HepG2 (cell line): ENCODE data around the gene SHANK3. TPM values are rescaled to one million over a fixed set of nuclear protein-coding genes. Genes with fewer than 3 reads are reported as not detected.

Experiments
- CREM ChIP-seq, 2 experiments: sonication (generic) in 1 of 2; formaldehyde crosslinking in 1 of 2; IDR thresholded peaks; 2 replicates each; pipeline versions ENCODE4 v1.4.0 to v1.6.1; 2016 to 2020; ENCODE audit warnings: antibody characterized with exemption in 1 of 2, mild to moderate bottlenecking in 1 of 2, missing genetic modification reagents in 1 of 2
- GLI4 ChIP-seq: sonication (generic); formaldehyde crosslinking; IDR thresholded peaks from 2 replicates; pipeline ENCODE4 v1.5.1; 2020; ENCODE audit warnings: missing genetic modification reagents, mild to moderate bottlenecking, moderate library complexity, borderline replicate concordance
- ISL2 ChIP-seq: sonication (generic); formaldehyde crosslinking; IDR thresholded peaks from 2 replicates; pipeline ENCODE4 v1.5.0; 2020; ENCODE audit warnings: missing genetic modification reagents
- KDM5B ChIP-seq: sonication (generic); formaldehyde crosslinking; IDR thresholded peaks from 2 replicates; pipeline ENCODE4 v1.4.0; 2020; ENCODE audit warnings: missing genetic modification reagents, mild to moderate bottlenecking, borderline replicate concordance
- KLF12 ChIP-seq: sonication (generic); formaldehyde crosslinking; IDR thresholded peaks from 2 replicates; pipeline ENCODE4 v1.4.0; 2020; ENCODE audit warnings: missing genetic modification reagents, borderline replicate concordance
- MTF1 ChIP-seq: sonication (generic); formaldehyde crosslinking; IDR thresholded peaks from 2 replicates; pipeline ENCODE4 v1.5.0; 2020; ENCODE audit warnings: missing genetic modification reagents
- NAIF1 ChIP-seq: sonication (generic); formaldehyde crosslinking; IDR thresholded peaks from 2 replicates; pipeline ENCODE4 v1.5.0; 2020; ENCODE audit warnings: mild to moderate bottlenecking, missing genetic modification reagents, borderline replicate concordance
- NRL ChIP-seq: sonication (generic); formaldehyde crosslinking; IDR thresholded peaks from 2 replicates; pipeline ENCODE4 v1.5.0; 2020; ENCODE audit warnings: missing genetic modification reagents, mild to moderate bottlenecking, moderate library complexity, borderline replicate concordance
- PCBP2 ChIP-seq: fragments of 200-400 bp; formaldehyde crosslinking; optimal IDR thresholded peaks from 2 replicates; pipeline ENCODE3; 2018; ENCODE audit warnings: low read length, low read depth; ENCODE audit not compliant: poor library complexity, severe bottlenecking
- PHF8 ChIP-seq: sonication (generic); formaldehyde crosslinking; IDR thresholded peaks from 2 replicates; pipeline ENCODE4 v1.5.0; 2020; ENCODE audit warnings: missing genetic modification reagents
- RBM39 ChIP-seq: fragments of 200-400 bp; formaldehyde crosslinking; IDR thresholded peaks from one replicate; pipeline ENCODE4 v1.6.1; 2018; ENCODE audit warnings: antibody characterized with exemption, mild to moderate bottlenecking, low read depth, low read length; ENCODE audit not compliant: poor library complexity, severe bottlenecking
- ZC3H13 ChIP-seq: sonication (generic); formaldehyde crosslinking; IDR thresholded peaks from 2 replicates; pipeline ENCODE4 v1.8.1; 2023; ENCODE audit warnings: mild to moderate bottlenecking, missing genetic modification reagents, moderate library complexity
- ZNF205 ChIP-seq: IDR thresholded peaks from 2 replicates; pipeline ENCODE4 v1.6.1; 2018; ENCODE audit warnings: missing biosample characterization, missing genetic modification reagents
- ZNF460 ChIP-seq: sonication (generic); formaldehyde crosslinking; IDR thresholded peaks from 2 replicates; pipeline ENCODE4 v1.5.1; 2020; ENCODE audit warnings: missing genetic modification reagents, mild to moderate bottlenecking, borderline replicate concordance
- ZNF672 ChIP-seq: sonication (generic); formaldehyde crosslinking; IDR thresholded peaks from 2 replicates; pipeline ENCODE4 v1.8.1; 2022; ENCODE audit warnings: missing genetic modification reagents
- ZNF772 ChIP-seq: sonication (generic); formaldehyde crosslinking; IDR thresholded peaks from 2 replicates; pipeline ENCODE4 v1.5.0; 2020; ENCODE audit warnings: mild to moderate bottlenecking, missing genetic modification reagents
- ZNF776 ChIP-seq: sonication (generic); formaldehyde crosslinking; IDR thresholded peaks from 2 replicates; pipeline ENCODE4 v1.4.0; 2020; ENCODE audit warnings: mild to moderate bottlenecking, missing genetic modification reagents
- ZNF777 ChIP-seq: sonication (generic); formaldehyde crosslinking; IDR thresholded peaks from 2 replicates; pipeline ENCODE4 v1.4.0; 2020; ENCODE audit warnings: missing genetic modification reagents
- ZSCAN29 ChIP-seq: sonication (generic); formaldehyde crosslinking; conservative IDR thresholded peaks from 2 replicates; pipeline ENCODE4 v1.4.0; 2020; ENCODE audit warnings: mild to moderate bottlenecking, missing genetic modification reagents
- polyA plus RNA-seq, 8 experiments: library from polyadenylated mRNA; depleted of rRNA in 3 of 8; stranded (reverse) in 7 of 8; unstranded in 1 of 8; fragments of >200 nt; fragmentation: Illumina TruSeq in 4 of 8; extraction: Trizol in 4 of 8; gene quantifications; 2 replicates each; pipeline versions ENCODE4 v1.2.1 to v1.2.3, GENCODE V29; 2011 to 2016; ENCODE audit warnings: low read depth in 4 of 8, missing spikeins in 1 of 8, mixed read lengths in 1 of 8; ENCODE audit not compliant: insufficient read depth in 1 of 8
- total RNA-seq, 5 experiments: library from RNA; depleted of rRNA; stranded (reverse); fragments of >200 nt; fragmentation: Illumina TruSeq; extraction: Trizol; gene quantifications; 2 replicates each; pipeline ENCODE4 v1.2.3, GENCODE V29; 2016; ENCODE audit warnings: low read depth in 1 of 5
- TF ChIP-seq, protein P1 (sequence below): sonication (generic); formaldehyde crosslinking; IDR thresholded peaks from 2 replicates; pipeline ENCODE4 v1.5.1; 2020; ENCODE audit warnings: mild to moderate bottlenecking, missing genetic modification reagents, moderate library complexity
- TF ChIP-seq, protein P2 (sequence below): sonication (generic); formaldehyde crosslinking; IDR thresholded peaks from 2 replicates; pipeline ENCODE4 v1.8.0; 2022; ENCODE audit warnings: missing genetic modification reagents, mild to moderate bottlenecking, borderline replicate concordance
- TF ChIP-seq, protein P3 (sequence below): sonication (generic); formaldehyde crosslinking; IDR thresholded peaks from 2 replicates; pipeline ENCODE4 v1.5.1; 2020; ENCODE audit warnings: mild to moderate bottlenecking, moderate library complexity, missing genetic modification reagents

The SHANK3 gene
- total and polyA plus RNA-seq, 2 of the 13 experiments (the other 11 are each of a cell fraction or from before 2014, with no cell fraction given): 2.9 to 4.6 TPM

DNA sequence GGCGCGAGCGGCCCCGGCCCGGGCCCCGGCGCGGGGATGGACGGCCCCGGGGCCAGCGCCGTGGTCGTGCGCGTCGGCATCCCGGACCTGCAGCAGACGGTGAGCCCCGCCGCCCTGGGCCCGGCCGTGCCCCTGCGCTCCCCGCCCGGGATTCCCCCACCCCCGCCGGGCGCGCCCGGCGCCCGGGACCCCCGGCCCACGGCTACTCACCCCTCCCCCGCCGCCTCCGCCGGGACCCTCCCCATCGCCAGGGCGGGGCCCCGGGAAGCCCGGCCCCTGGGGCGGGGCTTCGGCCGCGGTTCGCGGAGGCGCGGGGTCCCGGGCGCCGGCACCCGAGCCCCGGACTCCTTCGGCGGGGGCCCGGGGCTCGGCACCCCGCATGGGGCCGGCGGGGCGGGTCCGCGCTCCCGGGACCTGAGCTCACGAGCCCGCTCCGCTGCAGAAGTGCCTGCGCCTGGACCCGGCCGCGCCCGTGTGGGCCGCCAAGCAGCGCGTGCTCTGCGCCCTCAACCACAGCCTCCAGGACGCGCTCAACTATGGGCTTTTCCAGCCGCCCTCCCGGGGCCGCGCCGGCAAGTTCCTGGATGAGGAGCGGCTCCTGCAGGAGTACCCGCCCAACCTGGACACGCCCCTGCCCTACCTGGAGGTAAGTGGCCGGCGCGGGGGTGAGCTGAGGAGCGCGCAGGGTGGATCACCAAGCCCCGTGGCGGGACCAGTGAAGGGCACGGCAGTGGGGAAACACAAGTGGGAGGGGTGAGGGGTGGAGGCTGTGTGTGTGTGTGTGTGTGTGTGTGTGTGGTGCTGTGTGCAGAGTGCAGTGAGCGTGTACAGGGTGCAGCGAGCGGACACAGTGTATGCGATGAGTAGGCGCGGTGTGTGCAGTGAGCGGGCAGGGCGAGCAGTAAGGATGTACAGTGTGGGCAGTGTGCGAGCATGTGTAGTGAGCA is 2.3 kb downstream of the SHANK3 start (continued):
- TF ChIP-seq ZNF777 (CRISPR knock-in tag) (peak; percentile 73), ZNF772 (CRISPR knock-in tag) (no peak), CREM (IDR thresholded peaks at IDR 0.05) (no peak), CREM (CRISPR knock-in tag; IDR thresholded peaks at IDR 0.05) (no peak), ZSCAN29 (CRISPR knock-in tag) (no peak), ZC3H13 (no peak; the same call in 1 of the 2 replicates), MTF1 (CRISPR knock-in tag) (no peak), ISL2 (CRISPR knock-in tag) (no peak), GLI4 (CRISPR knock-in tag) (no peak), KLF12 (no peak), NRL (CRISPR knock-in tag) (no peak), NAIF1 (CRISPR knock-in tag) (no peak), PHF8 (CRISPR knock-in tag) (peak; percentile 51), ZNF776 (CRISPR knock-in tag) (no peak), RBM39 (no peak), ZNF205 (CRISPR knock-in tag) (no peak), PCBP2 (no peak), ZNF672 (CRISPR knock-in tag) (no peak; the same call in 1 of the 2 replicates), KDM5B (CRISPR knock-in tag) (peak; percentile 49; the same call in 1 of the 2 replicates), ZNF460 (CRISPR knock-in tag) (no peak)
- TF ChIP-seq, protein P1, sequence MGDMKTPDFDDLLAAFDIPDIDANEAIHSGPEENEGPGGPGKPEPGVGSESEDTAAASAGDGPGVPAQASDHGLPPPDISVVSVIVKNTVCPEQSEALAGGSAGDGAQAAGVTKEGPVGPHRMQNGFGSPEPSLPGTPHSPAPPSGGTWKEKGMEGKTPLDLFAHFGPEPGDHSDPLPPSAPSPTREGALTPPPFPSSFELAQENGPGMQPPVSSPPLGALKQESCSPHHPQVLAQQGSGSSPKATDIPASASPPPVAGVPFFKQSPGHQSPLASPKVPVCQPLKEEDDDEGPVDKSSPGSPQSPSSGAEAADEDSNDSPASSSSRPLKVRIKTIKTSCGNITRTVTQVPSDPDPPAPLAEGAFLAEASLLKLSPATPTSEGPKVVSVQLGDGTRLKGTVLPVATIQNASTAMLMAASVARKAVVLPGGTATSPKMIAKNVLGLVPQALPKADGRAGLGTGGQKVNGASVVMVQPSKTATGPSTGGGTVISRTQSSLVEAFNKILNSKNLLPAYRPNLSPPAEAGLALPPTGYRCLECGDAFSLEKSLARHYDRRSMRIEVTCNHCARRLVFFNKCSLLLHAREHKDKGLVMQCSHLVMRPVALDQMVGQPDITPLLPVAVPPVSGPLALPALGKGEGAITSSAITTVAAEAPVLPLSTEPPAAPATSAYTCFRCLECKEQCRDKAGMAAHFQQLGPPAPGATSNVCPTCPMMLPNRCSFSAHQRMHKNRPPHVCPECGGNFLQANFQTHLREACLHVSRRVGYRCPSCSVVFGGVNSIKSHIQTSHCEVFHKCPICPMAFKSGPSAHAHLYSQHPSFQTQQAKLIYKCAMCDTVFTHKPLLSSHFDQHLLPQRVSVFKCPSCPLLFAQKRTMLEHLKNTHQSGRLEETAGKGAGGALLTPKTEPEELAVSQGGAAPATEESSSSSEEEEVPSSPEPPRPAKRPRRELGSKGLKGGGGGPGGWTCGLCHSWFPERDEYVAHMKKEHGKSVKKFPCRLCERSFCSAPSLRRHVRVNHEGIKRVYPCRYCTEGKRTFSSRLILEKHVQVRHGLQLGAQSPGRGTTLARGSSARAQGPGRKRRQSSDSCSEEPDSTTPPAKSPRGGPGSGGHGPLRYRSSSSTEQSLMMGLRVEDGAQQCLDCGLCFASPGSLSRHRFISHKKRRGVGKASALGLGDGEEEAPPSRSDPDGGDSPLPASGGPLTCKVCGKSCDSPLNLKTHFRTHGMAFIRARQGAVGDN (CRISPR knock-in tag): peak; percentile 80
- TF ChIP-seq, protein P2, sequence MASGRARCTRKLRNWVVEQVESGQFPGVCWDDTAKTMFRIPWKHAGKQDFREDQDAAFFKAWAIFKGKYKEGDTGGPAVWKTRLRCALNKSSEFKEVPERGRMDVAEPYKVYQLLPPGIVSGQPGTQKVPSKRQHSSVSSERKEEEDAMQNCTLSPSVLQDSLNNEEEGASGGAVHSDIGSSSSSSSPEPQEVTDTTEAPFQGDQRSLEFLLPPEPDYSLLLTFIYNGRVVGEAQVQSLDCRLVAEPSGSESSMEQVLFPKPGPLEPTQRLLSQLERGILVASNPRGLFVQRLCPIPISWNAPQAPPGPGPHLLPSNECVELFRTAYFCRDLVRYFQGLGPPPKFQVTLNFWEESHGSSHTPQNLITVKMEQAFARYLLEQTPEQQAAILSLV: no peak; the same call in 1 of the 2 replicates
- TF ChIP-seq, protein P3, sequence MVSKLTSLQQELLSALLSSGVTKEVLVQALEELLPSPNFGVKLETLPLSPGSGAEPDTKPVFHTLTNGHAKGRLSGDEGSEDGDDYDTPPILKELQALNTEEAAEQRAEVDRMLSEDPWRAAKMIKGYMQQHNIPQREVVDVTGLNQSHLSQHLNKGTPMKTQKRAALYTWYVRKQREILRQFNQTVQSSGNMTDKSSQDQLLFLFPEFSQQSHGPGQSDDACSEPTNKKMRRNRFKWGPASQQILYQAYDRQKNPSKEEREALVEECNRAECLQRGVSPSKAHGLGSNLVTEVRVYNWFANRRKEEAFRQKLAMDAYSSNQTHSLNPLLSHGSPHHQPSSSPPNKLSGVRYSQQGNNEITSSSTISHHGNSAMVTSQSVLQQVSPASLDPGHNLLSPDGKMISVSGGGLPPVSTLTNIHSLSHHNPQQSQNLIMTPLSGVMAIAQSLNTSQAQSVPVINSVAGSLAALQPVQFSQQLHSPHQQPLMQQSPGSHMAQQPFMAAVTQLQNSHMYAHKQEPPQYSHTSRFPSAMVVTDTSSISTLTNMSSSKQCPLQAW (CRISPR knock-in tag): no peak
